K562 (cell line): ENCODE results near the gene KCTD16.

Experiments
- BRCA1 ChIP-seq, 2 experiments: fragments of 450-650 bp in 1 of 2; sonication (generic) in 1 of 2; formaldehyde crosslinking in 1 of 2; IDR thresholded peaks; 2 replicates each; pipeline versions ENCODE4 v1.5.0 to v1.6.1; 2017 to 2020; ENCODE audit warnings: mild to moderate bottlenecking in 1 of 2, missing genetic modification reagents in 1 of 2
- GTF2A2 ChIP-seq: IDR thresholded peaks from 2 replicates; pipeline ENCODE4 v1.6.1; 2016; ENCODE audit warnings: mild to moderate bottlenecking, missing genetic modification characterization, missing compliant biosample characterization
- KAT7 ChIP-seq: sonication (generic); formaldehyde crosslinking; IDR thresholded peaks from 2 replicates; pipeline ENCODE4 v1.8.0; 2022; ENCODE audit warnings: missing genetic modification reagents, mild to moderate bottlenecking, borderline replicate concordance
- KDM5B ChIP-seq: fragments of 200-600 bp; sonication (generic); IDR thresholded peaks from 2 replicates; pipeline ENCODE4 v1.6.1; 2012; ENCODE audit warnings: low read depth, mild to moderate bottlenecking, moderate library complexity, low read length, control low read depth, inconsistent platforms; ENCODE audit not compliant: insufficient replicate concordance
- RAD21 ChIP-seq, 2 experiments: fragments of 250-450 bp in 1 of 2; fragments of 450-650 bp in 1 of 2; sonication (Bioruptor Pico) in 1 of 2; formaldehyde crosslinking in 1 of 2; IDR thresholded peaks in 1 of 2; conservative IDR thresholded peaks in 1 of 2; 2 replicates each; pipeline versions ENCODE4 v1.4.0 to v1.8.0; 2020 to 2022; ENCODE audit warnings: mild to moderate bottlenecking in 2 of 2, moderate library complexity in 1 of 2
- YY1 ChIP-seq, 3 experiments: IDR thresholded peaks; 2 replicates each; pipeline ENCODE4 v1.6.1; 2011; ENCODE audit warnings: low read length in 2 of 3, mild to moderate bottlenecking in 2 of 3, moderate library complexity in 2 of 3, borderline replicate concordance in 1 of 3, control low read depth in 1 of 3, low read depth in 1 of 3; ENCODE audit not compliant: insufficient read depth in 3 of 3, insufficient replicate concordance in 2 of 3, control insufficient read depth in 1 of 3, insufficient read length in 1 of 3; ENCODE audit errors: extremely low read depth in 1 of 3
- TF ChIP-seq, protein P1 (sequence below): sonication (generic); formaldehyde crosslinking; IDR thresholded peaks from 2 replicates; pipeline ENCODE4 v1.5.0; 2020; ENCODE audit warnings: missing genetic modification reagents
- TF ChIP-seq, protein P2 (sequence below): sonication (generic); formaldehyde crosslinking; IDR thresholded peaks from 2 replicates; pipeline ENCODE4 v1.8.1; 2023; ENCODE audit warnings: mild to moderate bottlenecking, missing genetic modification reagents
- TF ChIP-seq, protein P3 (sequence below), 3 experiments: IDR thresholded peaks in 2 of 3; conservative IDR thresholded peaks in 1 of 3; 2 replicates each; pipeline ENCODE4 v1.5.1; 2011 to 2012; ENCODE audit warnings: low read length in 3 of 3, mild to moderate bottlenecking in 3 of 3, control low read depth in 2 of 3, improper control_type of control experiment in 1 of 3, inconsistent platforms in 1 of 3, low read depth in 1 of 3, mixed read lengths in 1 of 3, moderate library complexity in 1 of 3; ENCODE audit not compliant: insufficient read depth in 2 of 3
- TF ChIP-seq, protein P4 (sequence below), 3 experiments: fragments of 200-800 bp in 1 of 3; fragments of 250-450 bp in 1 of 3; fragments of 450-650 bp in 1 of 3; sonication (Bioruptor Pico) in 1 of 3; sonication (Bioruptor generic) in 1 of 3; formaldehyde crosslinking in 1 of 3; IDR thresholded peaks; 2 replicates each; pipeline versions ENCODE4 v1.6.1 to v1.8.0; 2016 to 2022; ENCODE audit warnings: mild to moderate bottlenecking in 2 of 3, missing genetic modification characterization in 2 of 3, missing compliant biosample characterization in 1 of 3, moderate library complexity in 1 of 3

DNA sequence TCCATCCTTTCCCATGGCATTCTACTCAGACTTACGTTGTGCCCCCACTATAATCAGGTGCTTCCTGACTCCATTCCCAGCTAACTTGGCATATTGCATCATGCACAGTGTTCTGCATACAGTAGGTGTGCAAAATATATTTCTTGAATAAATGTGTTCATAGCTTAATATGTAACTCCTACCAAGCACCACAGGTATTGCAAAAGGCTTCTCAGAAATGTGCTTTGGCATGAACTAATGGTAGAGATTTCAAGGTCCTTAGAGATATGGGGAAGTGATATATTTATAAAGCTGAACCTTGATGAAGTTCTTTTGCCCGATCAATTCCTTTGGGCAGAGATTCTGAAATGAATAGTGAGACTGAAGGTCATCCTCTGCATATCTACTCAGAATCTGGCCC, 220.4 kb downstream of the KCTD16 start:
- TF ChIP-seq YY1 (IDR thresholded peaks at IDR 0.05; ENCODE audit: borderline replicate concordance in 1 of 3, control insufficient read depth in 1 of 3, extremely low read depth in 1 of 3, insufficient read depth in 3 of 3, insufficient read length in 1 of 3, insufficient replicate concordance in 2 of 3, low read depth in 1 of 3, low read length in 2 of 3) (no peak), RAD21 (CRISPR knock-in tag; conservative IDR thresholded peaks at IDR 0.05 in 1 of 2, IDR thresholded peaks at IDR 0.05 in 1 of 2) (no peak), GTF2A2 (no peak), BRCA1 (IDR thresholded peaks at IDR 0.05) (no peak), BRCA1 (CRISPR knock-in tag; IDR thresholded peaks at IDR 0.05) (no peak), KDM5B (no peak), KAT7 (CRISPR knock-in tag) (no peak)
- TF ChIP-seq, protein P1, sequence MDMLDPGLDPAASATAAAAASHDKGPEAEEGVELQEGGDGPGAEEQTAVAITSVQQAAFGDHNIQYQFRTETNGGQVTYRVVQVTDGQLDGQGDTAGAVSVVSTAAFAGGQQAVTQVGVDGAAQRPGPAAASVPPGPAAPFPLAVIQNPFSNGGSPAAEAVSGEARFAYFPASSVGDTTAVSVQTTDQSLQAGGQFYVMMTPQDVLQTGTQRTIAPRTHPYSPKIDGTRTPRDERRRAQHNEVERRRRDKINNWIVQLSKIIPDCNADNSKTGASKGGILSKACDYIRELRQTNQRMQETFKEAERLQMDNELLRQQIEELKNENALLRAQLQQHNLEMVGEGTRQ (CRISPR knock-in tag) = no peak
- TF ChIP-seq, protein P2, sequence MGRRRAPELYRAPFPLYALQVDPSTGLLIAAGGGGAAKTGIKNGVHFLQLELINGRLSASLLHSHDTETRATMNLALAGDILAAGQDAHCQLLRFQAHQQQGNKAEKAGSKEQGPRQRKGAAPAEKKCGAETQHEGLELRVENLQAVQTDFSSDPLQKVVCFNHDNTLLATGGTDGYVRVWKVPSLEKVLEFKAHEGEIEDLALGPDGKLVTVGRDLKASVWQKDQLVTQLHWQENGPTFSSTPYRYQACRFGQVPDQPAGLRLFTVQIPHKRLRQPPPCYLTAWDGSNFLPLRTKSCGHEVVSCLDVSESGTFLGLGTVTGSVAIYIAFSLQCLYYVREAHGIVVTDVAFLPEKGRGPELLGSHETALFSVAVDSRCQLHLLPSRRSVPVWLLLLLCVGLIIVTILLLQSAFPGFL (CRISPR knock-in tag) = no peak
- TF ChIP-seq, protein P3, sequence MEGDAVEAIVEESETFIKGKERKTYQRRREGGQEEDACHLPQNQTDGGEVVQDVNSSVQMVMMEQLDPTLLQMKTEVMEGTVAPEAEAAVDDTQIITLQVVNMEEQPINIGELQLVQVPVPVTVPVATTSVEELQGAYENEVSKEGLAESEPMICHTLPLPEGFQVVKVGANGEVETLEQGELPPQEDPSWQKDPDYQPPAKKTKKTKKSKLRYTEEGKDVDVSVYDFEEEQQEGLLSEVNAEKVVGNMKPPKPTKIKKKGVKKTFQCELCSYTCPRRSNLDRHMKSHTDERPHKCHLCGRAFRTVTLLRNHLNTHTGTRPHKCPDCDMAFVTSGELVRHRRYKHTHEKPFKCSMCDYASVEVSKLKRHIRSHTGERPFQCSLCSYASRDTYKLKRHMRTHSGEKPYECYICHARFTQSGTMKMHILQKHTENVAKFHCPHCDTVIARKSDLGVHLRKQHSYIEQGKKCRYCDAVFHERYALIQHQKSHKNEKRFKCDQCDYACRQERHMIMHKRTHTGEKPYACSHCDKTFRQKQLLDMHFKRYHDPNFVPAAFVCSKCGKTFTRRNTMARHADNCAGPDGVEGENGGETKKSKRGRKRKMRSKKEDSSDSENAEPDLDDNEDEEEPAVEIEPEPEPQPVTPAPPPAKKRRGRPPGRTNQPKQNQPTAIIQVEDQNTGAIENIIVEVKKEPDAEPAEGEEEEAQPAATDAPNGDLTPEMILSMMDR (IDR thresholded peaks at IDR 0.05 in 2 of 3, conservative IDR thresholded peaks at IDR 0.05 in 1 of 3; ENCODE audit: insufficient read depth in 2 of 3, low read depth in 1 of 3, low read length in 3 of 3) = no peak
- TF ChIP-seq, protein P4, sequence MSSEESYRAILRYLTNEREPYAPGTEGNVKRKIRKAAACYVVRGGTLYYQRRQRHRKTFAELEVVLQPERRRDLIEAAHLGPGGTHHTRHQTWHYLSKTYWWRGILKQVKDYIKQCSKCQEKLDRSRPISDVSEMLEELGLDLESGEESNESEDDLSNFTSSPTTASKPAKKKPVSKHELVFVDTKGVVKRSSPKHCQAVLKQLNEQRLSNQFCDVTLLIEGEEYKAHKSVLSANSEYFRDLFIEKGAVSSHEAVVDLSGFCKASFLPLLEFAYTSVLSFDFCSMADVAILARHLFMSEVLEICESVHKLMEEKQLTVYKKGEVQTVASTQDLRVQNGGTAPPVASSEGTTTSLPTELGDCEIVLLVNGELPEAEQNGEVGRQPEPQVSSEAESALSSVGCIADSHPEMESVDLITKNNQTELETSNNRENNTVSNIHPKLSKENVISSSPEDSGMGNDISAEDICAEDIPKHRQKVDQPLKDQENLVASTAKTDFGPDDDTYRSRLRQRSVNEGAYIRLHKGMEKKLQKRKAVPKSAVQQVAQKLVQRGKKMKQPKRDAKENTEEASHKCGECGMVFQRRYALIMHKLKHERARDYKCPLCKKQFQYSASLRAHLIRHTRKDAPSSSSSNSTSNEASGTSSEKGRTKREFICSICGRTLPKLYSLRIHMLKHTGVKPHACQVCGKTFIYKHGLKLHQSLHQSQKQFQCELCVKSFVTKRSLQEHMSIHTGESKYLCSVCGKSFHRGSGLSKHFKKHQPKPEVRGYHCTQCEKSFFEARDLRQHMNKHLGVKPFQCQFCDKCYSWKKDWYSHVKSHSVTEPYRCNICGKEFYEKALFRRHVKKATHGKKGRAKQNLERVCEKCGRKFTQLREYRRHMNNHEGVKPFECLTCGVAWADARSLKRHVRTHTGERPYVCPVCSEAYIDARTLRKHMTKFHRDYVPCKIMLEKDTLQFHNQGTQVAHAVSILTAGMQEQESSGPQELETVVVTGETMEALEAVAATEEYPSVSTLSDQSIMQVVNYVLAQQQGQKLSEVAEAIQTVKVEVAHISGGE (CRISPR knock-in tag; IDR thresholded peaks at IDR 0.05) = no peak
